ENCODE results near the gene CH25H. TPM values are rescaled to one million over a fixed set of nuclear protein-coding genes. Genes with fewer than 3 reads are reported as not detected.

The CH25H gene
- total RNA-seq, 1 experiment from 2014 or later = 0.10 TPM

GRCh38 chr10:89164080-89164479 is 43.0 kb downstream of the CH25H start:
- H3K27me3 ChIP-seq (ENCODE audit: control insufficient read depth, insufficient read depth, low read length) = peaks cover 17% of the 10 kb centered on the region
- ChIA-PET CTCF (no interaction called here), POLR2A (no interaction called here)
- ATAC-seq = no peak
- BruUV-seq (replicated peaks) = no TSS peak
- no peaks in the 10 kb centered on the region; the same call in 1 of the 2 replicates for H3K36me3 ChIP-seq (ENCODE audit: control insufficient read depth, insufficient read depth, low read length)
- TF ChIP-seq SIN3A (IDR thresholded peaks at IDR 0.05; ENCODE audit: borderline replicate concordance, insufficient read depth, low read depth, low read length) = no peak
- TF ChIP-seq CTCF (IDR thresholded peaks at IDR 0.05) = no peak
- TF ChIP-seq POLR2AphosphoS5 (IDR thresholded peaks at IDR 0.05; ENCODE audit: low read depth, low read length) = no peak
- TF ChIP-seq REST (IDR thresholded peaks at IDR 0.05; ENCODE audit: insufficient read depth in 1 of 2, low read depth in 2 of 2, low read length in 1 of 2) = no peak
- TF ChIP-seq TCF7L2 (IDR thresholded peaks at IDR 0.05; ENCODE audit: low read depth, low read length) = no peak
- no peak overlapping the region for H3K27ac ChIP-seq (ENCODE audit: low read length)
- no peak for DNase-seq (ENCODE audit: low read depth, low spot score)
- H3K9me3 ChIP-seq (ENCODE audit: control insufficient read depth, insufficient read depth, low read depth, low read length) = no peaks in the 10 kb centered on the region
- intact Hi-C loops (cut with micrococcal nuclease; ENCODE audit: unreplicated experiment) (no loop called here), in situ Hi-C loops (cut with HindIII; ENCODE audit: low pct_unique_long_range_greater_than_20kb, low sequenced_read_pairs) (no loop called here)
- H3K4me3 ChIP-seq (ENCODE audit: low read depth in 2 of 2, low read length in 2 of 2) = no peak overlapping the region
- no peaks in the 10 kb centered on the region for H3K4me1 ChIP-seq (ENCODE audit: control insufficient read depth, insufficient read depth, low read length)

GRCh38 chr10:89163265-89163995 is 43.7 kb downstream of the CH25H start:
- no peak for DNase-seq (ENCODE audit: low read depth, low spot score)
- intact Hi-C loops (cut with micrococcal nuclease; ENCODE audit: unreplicated experiment) (no loop called here), in situ Hi-C loops (cut with HindIII; ENCODE audit: low pct_unique_long_range_greater_than_20kb, low sequenced_read_pairs) (no loop called here)
- POLR2A ChIA-PET = no interaction called here
- Histone ChIP-seq H3K36me3 (ENCODE audit: control insufficient read depth, insufficient read depth, low read length) (no peaks in the 10 kb centered on the region; the same call in 1 of the 2 replicates), H3K27me3 (ENCODE audit: control insufficient read depth, insufficient read depth, low read length) (peaks cover 13% of the 10 kb centered on the region), H3K4me1 (ENCODE audit: control insufficient read depth, insufficient read depth, low read length) (no peaks in the 10 kb centered on the region), H3K9me3 (ENCODE audit: control insufficient read depth, insufficient read depth, low read depth, low read length) (no peaks in the 10 kb centered on the region), H3K27ac (ENCODE audit: low read length) (no peak overlapping the region), H3K4me3 (ENCODE audit: low read depth in 2 of 2, low read length in 2 of 2) (no peak overlapping the region)
- CTCF ChIA-PET = no interaction called here
- BruUV-seq (replicated peaks) = no TSS peak
- TF ChIP-seq POLR2AphosphoS5 (IDR thresholded peaks at IDR 0.05; ENCODE audit: low read depth, low read length) = no peak
- no peak for TF ChIP-seq REST (IDR thresholded peaks at IDR 0.05; ENCODE audit: insufficient read depth in 1 of 2, low read depth in 2 of 2, low read length in 1 of 2)
- TF ChIP-seq SIN3A (IDR thresholded peaks at IDR 0.05; ENCODE audit: borderline replicate concordance, insufficient read depth, low read depth, low read length) = no peak
- TF ChIP-seq TCF7L2 (IDR thresholded peaks at IDR 0.05; ENCODE audit: low read depth, low read length) = no peak
- TF ChIP-seq CTCF (IDR thresholded peaks at IDR 0.05) = no peak
- 0 out of 2 replicates have a peak, but pooled peaks have one; percentile 45 for ATAC-seq

Measured in Panc1 (cell line).